Activated CD4-positive, alpha-beta T cell treated with anti-CD3 and anti-CD28 coated beads, Interleukin-2, Interleukin-6, amounts not matched to agents 100 ng/mL and 50 ng/mL, durations not matched to agents 16 hours and 8 hours (primary cell): Measurements from ENCODE around the gene ARHGAP26.
A peak's percentile ranks its signal among the peaks of the same experiment; 100 is the strongest.

Experiments
- DNase-seq: peaks from one replicate; pipeline ENCODE4 v3.0.0-alpha.2; 2020

The ARHGAP26 gene

GRCh38 chr5:142769793-142770649, at the start of gene ARHGAP26:
ARHGAP26 (plus strand) TSS chr5:142770377; CDS start chr5:142770762, 385 bp downstream.
- peak; percentile 98 for DNase-seq

- DNase-seq = no peak
Observed at GRCh38 chr5:142720641-142721271, 49.4 kb upstream of the ARHGAP26 start.

- no peak for DNase-seq
Observed at GRCh38 chr5:142722146-142722545, 48.0 kb upstream of the ARHGAP26 start.

GRCh38 chr5:142722896-142723295, 47.3 kb upstream of the ARHGAP26 start:
- no peak for DNase-seq

- DNase-seq = no peak
Observed at GRCh38 chr5:142724821-142725220, 45.4 kb upstream of the ARHGAP26 start.

- DNase-seq = no peak
Observed at GRCh38 chr5:142725231-142726187, 44.7 kb upstream of the ARHGAP26 start.

GRCh38 chr5:142726188-142726731, 43.9 kb upstream of the ARHGAP26 start:
- DNase-seq = peak; percentile 39

GRCh38 chr5:142727735-142728047, 42.5 kb upstream of the ARHGAP26 start:
- no peak for DNase-seq

- no peak for DNase-seq
Observed at GRCh38 chr5:142735323-142736246, 34.6 kb upstream of the ARHGAP26 start.

GRCh38 chr5:142736247-142736632, 33.9 kb upstream of the ARHGAP26 start:
- no peak for DNase-seq

GRCh38 chr5:142737179-142737578, 33.0 kb upstream of the ARHGAP26 start:
- DNase-seq = no peak

- no peak for DNase-seq
Observed at GRCh38 chr5:142740474-142741242, 29.5 kb upstream of the ARHGAP26 start.

GRCh38 chr5:142743592-142744441, 26.4 kb upstream of the ARHGAP26 start:
- DNase-seq = no peak

GRCh38 chr5:142745268-142745667, 24.9 kb upstream of the ARHGAP26 start:
- DNase-seq = no peak

GRCh38 chr5:142746532-142747433, 23.4 kb upstream of the ARHGAP26 start:
- DNase-seq = no peak

- DNase-seq = no peak
Observed at GRCh38 chr5:142748132-142748531, 22.0 kb upstream of the ARHGAP26 start.

GRCh38 chr5:142748568-142749249, 21.5 kb upstream of the ARHGAP26 start:
- DNase-seq = peak; percentile 61

GRCh38 chr5:142749321-142749720, 20.9 kb upstream of the ARHGAP26 start:
- DNase-seq = peak; percentile 69
